GM19468 (cell line): ENCODE results near the gene ADAM12.
"Not testable (repeated sequence)": the region's sequence is repeated elsewhere in the genome, so short reads cannot be mapped to it uniquely, and the experiment has no call there.

Experiments
- ATAC-seq: cut with Tn5 transposase; IDR thresholded peaks from one replicate; pipeline ENCODE4 v1.9.1; 2021; ENCODE audit warnings: mild to moderate bottlenecking, moderate library complexity, moderate number of reproducible peaks; ENCODE audit not compliant: unreplicated experiment; ENCODE audit errors: extremely low read depth

The ADAM12 gene

GRCh38 chr10:126379166-126379565 lies 9.1 kb downstream of the ADAM12 start:
- not testable (repeated sequence) for ATAC-seq

GRCh38 chr10:126376956-126377355 lies 11.3 kb downstream of the ADAM12 start:
- ATAC-seq = no peak

DNA sequence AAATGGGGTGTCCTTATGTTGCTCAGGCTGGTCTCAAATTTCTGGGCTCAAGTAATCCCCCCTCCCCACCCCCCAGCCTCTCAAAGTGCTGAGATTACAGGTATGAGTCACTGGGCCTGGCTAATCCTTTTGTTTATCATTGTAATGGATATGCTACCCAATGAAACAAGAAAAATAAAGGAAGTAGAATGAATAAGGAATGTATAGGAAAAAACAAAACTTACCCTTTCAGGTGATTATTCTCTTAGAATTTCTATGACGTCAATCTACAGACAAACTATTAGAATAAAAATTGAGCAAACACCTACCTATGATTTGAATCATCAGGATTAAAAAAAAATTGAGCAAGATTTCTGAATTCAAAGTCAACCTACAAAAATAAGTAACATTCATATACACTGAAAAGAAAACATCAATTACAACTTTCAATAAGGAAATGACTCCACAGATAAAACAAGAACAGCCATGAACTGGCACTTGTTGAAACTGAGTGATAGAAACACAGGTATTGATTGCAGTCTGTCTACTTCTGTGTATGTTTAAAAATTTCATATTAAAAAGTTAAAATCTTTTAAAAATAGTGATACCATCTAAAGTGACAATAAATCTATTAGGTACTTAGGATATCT lies 12.2 kb downstream of the ADAM12 start:
- no peak for ATAC-seq

- no peak for ATAC-seq
These were observed 13.0 kb downstream of the ADAM12 start for GRCh38 chr10:126375299-126375698.

- no peak for ATAC-seq
These were observed 13.8 kb downstream of the ADAM12 start for GRCh38 chr10:126374435-126374834.

- ATAC-seq = no peak
These were observed 14.3 kb downstream of the ADAM12 start for GRCh38 chr10:126373972-126374371.

DNA sequence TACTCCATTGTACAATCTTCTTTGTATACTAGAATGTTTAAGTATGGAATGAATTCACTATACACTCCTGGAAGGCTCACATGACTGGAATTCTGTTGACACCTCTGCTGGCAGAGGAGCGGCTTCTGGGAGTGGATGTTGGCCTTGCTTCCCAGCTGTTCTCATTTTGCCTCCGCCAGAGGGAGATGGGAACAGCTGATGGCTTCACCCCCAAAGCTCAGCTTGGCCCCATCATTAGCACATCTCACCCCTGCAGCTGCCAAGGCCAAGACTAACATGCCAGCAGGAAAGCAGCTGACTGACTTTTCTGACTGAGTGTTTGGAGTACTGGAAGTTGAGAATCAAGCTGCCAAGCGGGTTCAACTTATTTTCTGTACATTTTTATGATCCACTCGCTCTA lies 15.1 kb downstream of the ADAM12 start:
- no peak for ATAC-seq

GRCh38 chr10:126372396-126372795 lies 15.9 kb downstream of the ADAM12 start:
- no peak for ATAC-seq

DNA sequence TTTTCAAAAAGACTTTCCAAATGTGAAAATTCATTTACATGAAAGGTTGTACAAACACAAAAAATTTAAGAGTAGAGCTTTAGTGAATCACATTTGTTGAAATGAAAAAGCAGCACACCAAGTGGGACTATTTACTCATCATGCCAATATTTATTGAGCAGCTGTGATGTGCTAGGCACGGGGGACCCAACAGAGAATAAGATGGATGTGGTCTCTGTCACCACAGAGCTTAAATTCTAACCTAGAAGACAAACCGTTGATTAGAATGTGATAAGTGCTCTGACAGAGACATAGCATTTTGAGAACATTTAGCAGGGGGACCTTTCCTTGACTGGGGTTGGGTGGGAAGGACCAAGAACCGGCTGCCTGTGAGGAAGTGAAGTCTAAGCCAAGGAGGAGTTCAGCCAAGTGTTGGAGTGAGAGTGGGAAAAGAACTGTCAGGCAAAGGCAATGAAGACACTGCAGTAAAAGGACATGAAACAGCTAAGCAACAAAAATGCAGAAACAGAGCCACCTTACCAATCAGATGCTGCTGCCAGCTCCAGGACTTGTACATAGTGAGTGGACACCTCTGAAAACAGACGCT lies 19.1 kb downstream of the ADAM12 start:
- no peak for ATAC-seq

GRCh38 chr10:126357169-126357568 lies 31.1 kb downstream of the ADAM12 start:
- ATAC-seq = no peak

DNA sequence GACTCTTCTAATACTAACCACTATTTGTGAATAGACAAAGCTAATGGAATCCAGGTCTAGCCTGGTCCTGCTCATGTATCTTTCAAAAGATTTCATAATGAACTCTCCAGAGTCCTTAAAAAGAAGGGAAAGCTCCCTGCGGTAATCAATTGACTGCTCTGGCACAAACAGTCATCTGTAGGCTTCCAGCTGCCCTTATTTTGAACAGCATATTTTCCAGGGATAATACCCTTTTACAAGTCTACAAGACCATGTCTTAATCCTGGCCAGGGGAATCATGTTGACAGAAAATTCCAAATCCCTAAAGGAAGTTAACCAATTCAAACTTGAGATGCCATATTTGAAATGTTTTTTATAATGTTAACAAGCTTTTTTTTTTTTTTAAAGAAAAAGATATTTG lies 34.6 kb downstream of the ADAM12 start:
- no peak for ATAC-seq

DNA sequence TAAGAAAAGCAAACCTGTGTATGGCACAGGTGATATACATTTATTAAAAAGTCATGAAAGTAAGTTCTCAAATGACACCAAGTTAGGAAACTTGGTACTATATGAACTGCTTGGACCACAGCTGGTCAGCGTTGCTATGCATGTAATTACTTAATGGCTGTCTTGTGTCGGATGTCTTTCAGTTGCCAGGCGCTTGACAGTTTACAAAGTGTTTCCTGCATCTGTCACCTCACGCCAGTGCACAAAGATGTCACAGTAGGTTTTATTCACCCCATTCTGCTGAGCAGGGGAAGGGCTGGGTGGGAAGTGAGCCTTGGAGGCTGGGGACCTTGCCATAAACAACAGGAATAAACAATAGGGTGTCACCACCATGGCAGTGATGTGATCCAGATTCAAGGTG lies 35.8 kb downstream of the ADAM12 start:
- no peak for ATAC-seq

DNA sequence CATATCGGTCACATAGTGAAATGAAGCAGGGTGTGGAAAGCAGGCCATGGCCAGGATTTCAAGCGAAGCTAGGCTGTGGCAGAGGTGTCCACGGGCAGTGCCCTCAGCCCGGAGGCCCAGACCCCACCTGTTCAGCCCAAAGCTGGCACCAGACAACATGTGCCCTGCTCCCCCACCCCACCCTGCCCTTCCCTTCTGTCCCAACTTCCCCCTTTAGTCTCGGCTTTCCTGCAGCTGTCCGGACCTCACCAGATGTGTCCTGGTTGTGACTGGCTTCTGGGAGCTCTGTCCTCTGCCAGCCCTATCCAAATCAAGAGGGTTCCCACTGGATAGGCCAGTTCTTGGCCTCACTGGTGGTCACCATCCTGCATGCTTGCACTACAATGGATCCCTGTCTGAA lies 37.3 kb downstream of the ADAM12 start:
- ATAC-seq = no peak

DNA sequence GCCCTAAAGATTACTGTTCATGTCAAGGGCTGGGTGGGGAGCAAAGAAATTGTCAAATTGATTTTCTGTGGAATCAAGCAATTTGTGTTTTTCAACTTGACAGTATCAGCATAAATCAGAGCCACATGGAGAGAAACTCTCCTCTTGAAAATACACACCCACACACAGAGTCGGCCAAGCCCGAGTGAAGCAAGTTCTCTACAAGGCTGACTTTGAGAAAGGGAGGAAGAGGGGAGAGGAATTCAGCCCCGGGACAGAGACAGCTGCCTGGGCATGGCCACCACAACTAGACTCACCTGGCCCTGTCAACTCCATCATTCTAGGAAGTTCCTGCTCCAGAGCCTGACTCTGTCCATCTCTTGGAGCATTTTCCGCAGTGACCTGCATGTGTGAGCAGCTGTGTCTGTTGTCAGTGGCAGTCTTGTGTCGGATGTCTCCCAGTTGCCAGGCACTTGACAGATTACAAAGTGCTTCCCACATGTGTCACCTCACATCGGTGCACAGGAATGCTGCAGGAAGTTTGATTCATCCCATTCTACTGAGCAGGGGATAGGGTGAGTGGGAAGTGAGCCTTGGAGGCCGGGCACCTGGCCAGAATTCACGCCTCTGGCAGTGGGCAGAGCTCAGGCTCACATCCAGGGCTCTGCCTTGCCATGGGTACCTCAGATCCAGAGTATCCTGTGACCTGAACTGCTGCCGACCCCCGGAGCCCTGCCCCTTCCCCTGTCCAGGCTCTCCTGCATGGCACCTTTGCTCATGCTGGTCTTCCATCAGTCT lies 37.9 kb downstream of the ADAM12 start:
- ATAC-seq = no peak

DNA sequence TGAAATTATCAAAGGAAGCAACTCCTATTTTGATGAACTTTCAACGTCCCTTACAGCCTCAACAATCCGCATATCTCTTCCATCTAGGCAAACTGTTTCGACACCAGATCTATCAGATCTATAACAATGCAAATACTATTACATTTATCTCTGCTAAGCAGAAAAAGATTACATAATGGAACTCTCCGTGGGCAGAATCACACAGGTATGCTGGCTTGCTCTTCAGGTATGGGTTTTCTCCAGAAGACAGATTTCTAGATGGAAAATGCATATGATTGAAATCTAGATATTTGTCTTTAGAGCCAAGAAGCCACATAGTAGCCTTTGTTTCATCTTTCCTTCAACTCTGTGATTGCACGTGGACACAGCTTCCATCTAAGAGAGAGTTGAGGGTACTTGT lies 38.6 kb downstream of the ADAM12 start:
- ATAC-seq = no peak

- ATAC-seq = no peak
These were observed 39.2 kb downstream of the ADAM12 start for GRCh38 chr10:126349101-126349500.

DNA sequence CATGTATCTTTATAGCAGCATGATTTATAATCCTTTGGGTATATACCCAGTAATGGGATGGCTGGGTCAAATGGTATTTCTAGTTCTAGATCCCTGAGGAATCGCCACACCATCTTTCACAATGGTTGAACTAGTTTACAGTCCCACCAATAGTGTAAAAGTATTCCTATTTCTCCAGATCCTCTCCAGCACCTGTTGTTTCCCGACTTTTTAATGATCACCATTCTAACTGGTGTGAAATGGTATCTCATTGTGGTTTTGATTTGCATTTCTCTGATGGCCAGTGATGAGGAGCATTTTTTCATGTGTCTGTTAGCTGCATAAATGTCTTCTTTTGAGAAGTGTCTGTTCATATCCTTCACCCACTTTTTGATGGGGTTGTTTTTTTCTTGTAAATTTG lies 44.8 kb downstream of the ADAM12 start:
- not testable (repeated sequence) for ATAC-seq

DNA sequence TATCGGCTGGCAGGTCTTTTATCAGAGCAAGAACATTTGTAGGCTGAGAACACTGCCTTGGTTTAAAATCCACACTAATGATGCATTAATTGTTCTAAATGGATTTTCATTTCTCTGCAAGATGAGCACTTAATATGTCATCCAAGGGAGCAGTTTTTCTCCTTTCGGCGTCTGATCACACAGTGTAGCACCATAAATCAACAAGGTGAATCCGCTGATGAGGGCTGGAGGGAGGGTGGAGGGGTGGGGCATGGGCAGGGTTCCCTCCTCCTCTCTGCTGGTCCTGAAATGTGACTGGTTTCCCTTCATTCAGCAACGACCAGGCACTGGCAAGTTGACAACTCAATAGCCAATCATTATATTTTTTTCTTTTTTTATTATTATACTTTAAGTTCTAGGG lies 45.6 kb downstream of the ADAM12 start:
- ATAC-seq = no peak

DNA sequence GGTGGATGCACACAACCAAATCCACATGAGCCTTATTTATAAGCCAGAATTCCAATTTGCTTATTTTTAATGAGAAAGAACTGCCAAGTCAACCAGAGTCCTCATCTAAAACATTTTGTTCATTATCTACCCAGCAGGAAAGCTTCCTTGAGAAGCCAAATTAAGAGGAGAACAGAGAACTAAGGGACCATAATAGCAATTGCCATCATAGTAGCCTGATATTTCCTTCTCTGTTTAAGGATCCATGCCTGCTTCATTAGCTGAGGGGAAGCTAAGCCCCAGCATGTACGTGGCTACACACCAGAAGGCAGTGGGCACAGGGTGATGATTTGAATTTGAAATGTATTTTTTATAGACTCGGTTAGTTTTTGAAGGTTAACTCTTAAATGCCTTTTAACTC lies 46.8 kb downstream of the ADAM12 start:
- no peak for ATAC-seq

GRCh38 chr10:126337251-126337810 lies 50.9 kb downstream of the ADAM12 start:
- no peak for ATAC-seq

DNA sequence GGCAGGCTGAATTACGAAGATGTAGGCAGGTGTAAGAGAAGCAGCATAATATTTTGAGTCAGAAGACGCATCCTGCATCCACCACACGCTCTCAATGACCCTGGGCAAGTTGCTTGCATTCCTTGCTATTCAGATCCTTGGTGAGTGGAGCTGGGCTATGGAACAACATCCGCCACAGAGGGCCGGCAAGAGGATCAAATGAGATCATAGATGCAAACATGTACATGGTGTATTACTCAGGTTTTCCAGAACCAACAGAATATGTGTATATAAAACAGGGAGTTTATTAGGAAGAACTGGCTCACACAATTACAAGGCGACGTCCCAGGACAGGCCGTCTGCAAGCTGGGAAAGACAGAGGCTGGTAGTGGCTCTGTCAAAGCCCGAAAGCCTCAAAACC lies 51.5 kb downstream of the ADAM12 start:
- ATAC-seq = no peak
